GM19035 (cell line): ENCODE results near the gene TOMM7.
"Not testable (repeated sequence)": the region's sequence is repeated elsewhere in the genome, so short reads cannot be mapped to it uniquely, and the experiment has no call there.

Experiments used
- ATAC-seq: cut with Tn5 transposase; IDR thresholded peaks from one replicate; pipeline ENCODE4 v1.9.1; 2021; ENCODE audit not compliant: unreplicated experiment

TOMM7 gene

DNA sequence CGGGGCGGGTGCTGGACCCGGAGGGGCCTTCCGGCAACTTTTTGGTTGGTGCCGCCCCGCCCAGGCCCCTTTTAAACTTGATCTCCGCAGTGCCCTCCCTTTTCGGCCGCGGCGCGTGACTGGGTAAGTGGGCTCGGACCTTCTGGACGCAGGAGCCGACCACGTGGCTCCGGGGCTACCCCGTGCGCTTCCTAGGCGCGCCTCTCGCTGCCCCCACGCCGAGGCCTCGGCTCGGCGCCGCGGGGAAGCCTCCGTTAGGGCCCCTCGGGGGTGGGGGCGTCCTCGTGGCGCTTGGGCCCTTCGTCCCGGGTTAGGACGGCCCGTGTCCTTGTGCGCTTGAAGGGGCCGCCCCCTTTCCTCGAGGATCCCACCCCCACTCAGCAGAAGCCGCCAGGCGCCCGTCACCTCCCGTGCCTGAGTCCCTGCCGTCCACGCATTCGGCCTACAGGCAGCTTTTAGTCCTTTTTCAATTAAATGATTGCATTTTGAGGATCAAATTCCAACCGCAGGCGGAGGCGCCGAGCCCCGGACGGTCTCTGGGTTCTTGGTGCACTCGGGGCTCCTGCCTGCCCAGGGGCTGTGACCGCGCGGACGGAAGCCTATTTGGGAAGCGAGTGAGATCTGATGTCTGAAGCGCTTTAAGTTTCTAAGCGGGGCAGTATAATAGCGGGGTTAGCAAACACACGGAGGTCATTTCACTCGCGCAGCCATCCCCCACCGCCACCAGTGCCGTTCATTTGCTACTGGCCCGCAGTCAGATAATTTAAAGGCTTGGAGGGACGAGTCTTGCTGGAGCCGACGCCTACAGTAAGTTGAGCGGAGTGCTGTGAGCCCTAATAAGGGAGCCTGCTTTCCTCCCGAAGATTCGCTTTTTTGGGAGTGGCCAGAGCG is 31.8 kb upstream of the TOMM7 start:
- ATAC-seq: peak; percentile 84

DNA sequence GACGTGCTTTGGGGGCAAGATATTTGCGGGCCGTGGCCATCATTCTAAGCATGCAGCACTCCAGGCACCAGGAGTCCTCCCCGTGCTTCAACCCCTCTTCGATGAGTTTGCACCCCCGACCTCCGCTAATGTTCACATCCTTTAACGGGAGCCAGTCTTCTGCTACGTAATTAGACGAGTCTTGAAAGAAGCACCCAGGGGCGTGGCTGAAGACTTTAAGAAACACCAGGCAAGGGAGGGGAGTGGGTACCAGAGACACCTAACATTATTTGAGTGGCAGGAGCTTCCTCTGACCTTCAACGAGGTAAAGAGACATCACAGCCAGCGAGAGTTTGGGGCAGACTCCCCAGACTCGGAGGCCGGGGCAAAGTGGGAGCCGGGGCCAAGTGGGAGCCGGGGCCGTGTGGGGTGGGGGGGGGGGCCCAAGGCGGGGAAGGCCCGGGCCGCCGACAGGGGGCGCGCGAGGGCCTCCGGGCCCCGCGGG is 31.1 kb upstream of the TOMM7 start:
- peak; percentile 22 for ATAC-seq

DNA sequence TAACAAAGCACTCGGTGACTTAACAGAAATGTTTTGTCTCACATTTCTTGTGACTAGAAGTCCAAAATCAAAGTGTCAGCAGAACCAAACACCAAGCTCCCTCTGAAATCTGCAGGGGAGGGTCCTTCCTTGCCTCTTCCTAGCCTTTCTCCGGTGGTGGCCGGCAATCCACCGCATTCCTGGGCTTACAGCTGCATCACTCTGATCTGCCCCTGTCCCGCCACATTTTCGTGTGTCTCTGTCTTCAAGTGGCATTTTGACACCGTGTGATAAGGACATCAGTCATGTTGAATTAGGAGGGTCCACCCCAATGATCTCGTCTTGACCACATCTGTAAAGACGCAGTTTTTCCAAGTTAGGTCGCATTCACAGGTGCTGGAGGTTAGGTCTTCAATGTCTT is 30.5 kb upstream of the TOMM7 start:
- no peak for ATAC-seq

DNA sequence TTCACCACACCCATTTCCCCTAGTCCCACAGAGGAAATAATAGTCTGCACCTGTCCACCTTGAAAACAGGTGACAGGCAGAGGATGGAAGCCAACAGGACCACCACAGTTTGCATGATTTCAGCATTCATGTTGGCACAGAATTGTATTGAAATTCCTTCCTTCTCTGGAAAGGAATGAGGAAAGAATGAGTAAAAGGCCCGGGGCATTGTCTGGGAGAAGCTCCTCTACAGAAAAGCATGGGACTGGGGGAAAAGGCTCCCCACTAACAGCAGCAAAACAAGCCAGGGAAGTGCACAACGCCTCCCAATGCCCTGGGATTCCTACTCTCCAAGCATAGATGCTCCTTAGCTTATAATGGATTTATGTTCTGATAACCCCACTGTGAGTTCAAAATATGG is 28.5 kb upstream of the TOMM7 start:
- no peak for ATAC-seq

DNA sequence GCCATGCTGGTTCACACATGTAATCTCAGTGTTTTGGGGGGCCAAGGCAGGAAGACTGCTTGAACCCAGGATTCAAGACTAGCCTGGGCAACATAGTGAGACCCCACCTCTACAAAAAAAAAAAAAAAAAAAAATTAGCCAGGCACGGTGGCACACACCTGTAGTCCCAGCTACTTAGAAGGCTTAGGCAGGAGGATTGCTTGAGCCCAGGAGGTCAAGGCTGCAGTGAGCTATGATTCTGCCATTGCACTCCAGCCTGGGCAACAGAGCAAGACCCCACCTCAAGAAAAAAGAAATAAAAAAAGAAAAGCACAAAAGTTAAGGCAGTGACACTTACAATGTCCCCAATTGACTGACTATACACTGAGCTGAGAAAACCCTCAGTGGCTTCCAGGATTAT is 27.7 kb upstream of the TOMM7 start:
- ATAC-seq: not testable (repeated sequence)

DNA sequence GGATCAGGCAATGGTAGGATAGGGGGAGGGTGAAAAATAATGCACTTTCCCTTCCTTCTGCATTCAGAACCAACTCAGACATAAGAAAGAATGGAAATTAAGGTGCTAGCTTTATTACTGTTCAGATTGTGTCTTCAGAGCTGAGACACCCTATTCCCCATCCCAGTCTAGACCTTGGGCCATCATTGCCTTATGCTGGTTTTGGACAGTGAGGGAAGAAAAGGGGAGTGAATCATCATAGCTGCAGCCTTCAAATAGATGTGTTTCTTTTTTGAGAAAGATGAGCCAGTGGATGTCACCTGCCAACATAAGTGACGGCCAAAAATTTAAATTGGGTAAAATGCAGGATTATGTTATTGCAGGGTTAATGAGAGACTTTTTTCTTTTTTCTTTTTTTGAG is 27.0 kb upstream of the TOMM7 start:
- no peak for ATAC-seq

DNA sequence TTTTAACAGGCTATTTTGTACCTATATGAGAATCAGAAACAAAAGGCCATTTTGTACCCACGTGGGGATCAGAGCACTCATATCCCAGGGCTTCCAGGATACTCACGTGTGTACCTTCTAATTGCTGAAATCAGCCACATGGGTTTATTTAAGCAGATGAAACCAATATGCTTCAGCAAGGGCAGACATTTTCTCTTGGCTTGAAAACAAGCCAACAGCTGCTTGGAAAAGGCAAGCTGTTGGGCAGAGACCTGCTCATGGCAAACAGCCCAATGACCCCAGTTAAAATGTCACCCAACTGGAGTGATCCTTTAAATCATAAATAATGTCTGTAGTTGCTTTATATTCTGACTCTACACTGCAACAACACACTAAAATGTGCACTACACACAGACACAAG is 26.5 kb upstream of the TOMM7 start:
- ATAC-seq: no peak

DNA sequence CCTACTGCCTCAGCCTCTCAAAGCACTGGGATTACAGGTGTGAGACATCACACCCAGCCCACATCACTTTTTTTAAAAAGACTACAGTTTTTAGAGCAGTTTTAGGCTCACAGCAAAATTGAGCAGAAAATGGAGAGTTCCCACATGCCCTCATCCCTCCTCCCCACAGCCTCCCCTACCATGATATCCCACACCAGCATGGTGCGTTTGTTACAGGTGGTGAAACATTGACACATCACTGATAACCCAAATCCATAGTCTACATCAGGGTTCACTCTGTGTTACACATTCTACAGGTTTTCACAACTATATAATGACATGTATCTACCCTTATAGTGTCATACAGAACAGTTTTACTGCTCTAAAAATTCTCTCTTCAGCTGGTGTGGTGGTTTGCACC is 24.3 kb upstream of the TOMM7 start:
- ATAC-seq: no peak

DNA sequence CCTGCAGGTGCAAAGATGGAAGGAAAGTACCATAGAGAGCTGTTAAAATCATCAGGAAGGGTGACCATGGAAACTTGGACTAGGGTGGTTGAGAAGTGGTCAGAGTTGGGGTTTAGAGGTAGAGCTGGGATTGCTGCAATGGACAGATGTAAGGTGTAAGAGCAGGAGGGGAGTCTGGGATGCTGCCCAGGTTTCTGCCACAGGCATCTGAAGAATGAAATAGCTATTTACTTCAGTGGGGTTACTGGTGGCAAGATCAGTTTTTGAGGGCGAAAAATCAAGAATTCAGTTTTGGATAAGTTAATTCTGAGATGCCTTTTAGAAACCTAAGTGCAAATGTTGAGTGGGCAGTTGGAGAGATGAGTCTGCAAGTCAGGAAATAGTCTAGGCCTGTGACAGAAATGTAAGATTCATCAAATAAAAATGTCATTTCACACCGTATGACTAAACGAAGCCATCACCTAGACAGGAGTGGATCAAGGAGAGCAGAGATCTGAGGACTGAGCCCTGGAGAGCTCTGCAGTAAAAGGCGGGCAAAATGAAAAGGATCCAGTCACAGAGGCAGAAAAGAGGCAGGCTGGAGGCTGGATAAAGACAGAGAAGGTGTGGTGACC is 22.7 kb upstream of the TOMM7 start:
- ATAC-seq: no peak

DNA sequence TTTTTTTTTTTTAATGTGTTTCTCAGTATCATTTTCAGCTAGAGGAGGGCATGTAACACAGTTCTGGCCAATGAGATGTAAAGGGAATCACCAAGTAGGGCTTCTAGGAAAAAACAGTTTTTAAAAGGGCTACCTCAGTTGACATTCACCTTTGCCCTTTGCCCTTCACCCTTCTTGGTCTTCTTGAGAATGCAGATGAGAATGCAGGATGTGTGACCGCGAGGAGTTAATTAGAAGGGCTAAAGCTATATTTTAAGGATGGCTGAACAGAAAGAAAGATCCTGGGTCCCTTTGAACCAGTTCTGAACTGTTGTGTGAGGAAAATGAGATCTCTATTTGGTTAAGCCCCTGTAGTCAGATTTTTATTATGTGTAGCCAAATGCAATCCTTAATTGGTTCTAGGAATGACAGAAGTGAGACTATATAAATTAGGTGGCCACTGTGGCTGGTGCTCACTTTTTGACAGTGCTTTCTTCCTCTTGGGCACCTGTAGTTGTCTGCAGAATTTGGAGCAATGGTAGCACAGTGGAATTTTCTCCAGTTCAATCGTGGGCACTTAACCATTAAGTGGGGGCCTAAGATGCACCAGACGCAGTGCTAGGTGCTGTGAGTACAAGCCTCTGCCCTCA is 21.1 kb upstream of the TOMM7 start:
- ATAC-seq: no peak

DNA sequence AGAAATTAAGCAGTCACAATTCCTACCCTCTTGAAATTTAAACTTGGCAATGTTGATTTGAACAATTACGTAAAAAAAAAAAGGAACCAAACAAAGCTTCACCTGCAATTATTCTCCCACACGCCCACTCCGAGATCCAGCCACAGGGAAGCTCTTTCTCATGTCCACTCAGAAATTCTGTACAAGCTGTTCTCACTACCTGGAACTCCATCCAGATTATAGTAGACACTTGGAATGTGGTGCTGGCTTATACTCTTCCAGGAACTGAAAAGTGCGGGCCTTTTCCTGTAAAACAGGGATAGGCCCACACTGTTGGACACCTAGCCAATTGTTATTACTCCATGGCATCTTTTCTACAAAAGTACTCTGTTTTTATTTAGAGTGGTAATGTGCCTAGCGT is 20.3 kb upstream of the TOMM7 start:
- no peak for ATAC-seq

DNA sequence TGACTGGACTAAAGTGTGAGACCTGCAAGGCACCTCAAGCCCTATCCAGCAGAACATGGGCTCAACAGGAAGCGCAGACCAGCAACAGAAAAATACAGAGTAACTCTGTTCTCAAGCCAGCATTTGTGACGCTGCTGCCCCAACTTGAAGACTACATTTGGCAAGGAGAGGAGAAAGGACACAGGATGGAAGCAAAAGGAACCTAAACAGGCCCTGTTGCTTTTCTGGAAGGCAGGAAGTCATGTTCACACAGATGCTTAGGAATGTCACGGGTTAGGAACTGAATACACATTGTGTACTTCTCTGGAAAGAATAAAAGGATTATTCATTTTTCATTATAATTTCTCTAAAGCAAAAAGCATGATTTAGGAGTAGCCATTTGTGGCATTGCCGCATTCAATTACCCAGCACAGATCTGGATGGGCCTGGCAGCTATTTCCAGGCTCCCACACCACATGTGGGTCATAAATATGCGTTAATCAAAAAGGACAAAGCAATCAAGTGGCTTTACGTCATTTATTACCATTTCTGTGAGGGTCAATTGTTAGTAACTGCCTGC is 19.8 kb upstream of the TOMM7 start:
- ATAC-seq: no peak

DNA sequence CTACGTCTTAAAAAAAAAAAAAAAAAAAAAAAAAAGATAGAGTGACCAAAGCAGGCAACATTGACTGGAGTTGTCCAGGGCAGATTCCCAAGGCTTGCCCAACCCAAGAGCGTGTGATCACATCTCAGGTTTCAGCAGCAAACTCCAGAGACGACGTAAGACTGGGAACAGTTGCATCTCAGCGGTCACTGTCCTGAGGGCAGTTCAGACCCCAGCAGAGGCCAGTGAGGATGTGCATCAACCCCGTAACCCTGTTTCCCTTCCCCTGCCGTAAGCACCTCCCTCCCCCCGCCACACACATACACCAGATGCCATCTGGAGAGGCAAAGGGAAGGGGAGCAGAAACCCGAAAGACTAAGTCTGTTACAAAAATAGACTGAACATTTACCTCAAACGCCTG is 19.3 kb upstream of the TOMM7 start:
- ATAC-seq: no peak

DNA sequence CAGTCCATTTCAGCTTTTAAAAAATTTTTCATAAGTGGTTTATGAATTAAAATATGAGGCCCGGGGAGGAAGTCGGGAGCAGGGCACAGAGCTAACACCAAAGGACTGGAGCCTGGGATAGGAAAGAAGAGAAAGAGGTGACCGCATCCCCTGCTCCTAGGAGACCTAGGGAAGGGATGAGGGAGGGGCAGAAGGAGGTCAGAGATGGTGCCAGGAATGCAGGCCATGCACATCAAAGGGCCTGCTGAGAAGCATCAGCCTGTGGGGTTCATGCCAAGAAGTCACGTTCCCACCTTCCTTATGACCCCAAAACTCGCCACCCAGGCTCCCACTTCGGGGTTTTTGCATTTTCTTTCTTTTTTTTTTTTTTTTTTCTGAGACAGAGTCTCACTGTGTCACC is 14.7 kb upstream of the TOMM7 start:
- ATAC-seq: no peak

DNA sequence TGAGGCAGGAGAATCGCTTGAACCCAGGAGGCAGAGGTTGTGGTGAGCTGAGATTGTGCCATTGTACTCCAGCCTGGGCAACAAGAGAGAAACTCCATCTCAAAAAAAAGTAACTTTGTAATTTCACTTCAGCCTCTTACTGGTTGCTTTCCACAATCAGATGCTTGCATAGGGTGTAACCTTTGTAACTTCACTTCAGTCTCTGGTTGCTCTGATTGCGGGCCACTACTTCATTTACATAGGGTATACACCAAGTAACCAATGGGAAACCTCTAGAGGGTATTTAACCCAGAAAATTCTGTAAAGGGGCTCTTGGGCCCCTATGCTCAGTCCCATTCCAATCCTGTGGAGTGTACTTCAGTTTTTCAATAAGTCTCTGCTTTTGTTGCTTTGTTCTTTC is 13.9 kb upstream of the TOMM7 start:
- not testable (repeated sequence) for ATAC-seq

DNA sequence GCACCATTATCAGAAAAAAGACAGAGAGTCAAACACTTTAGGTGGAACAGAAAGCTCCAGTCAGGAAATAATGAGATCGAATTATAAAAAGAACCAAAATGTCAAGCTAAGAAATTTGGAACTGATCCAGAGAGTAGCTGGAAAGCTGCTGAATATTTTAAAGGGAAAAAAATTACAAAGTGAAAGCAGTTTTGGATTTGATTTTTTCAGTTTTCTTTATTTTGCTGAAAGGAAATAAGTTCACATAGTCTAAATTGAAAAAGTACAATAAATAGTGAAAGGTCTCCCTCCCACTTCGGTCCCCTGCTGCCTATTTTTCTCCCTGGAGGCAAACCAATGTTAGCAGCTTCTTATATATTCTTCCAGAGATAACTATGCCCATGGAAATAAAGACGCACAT is 11.3 kb upstream of the TOMM7 start:
- no peak for ATAC-seq

DNA sequence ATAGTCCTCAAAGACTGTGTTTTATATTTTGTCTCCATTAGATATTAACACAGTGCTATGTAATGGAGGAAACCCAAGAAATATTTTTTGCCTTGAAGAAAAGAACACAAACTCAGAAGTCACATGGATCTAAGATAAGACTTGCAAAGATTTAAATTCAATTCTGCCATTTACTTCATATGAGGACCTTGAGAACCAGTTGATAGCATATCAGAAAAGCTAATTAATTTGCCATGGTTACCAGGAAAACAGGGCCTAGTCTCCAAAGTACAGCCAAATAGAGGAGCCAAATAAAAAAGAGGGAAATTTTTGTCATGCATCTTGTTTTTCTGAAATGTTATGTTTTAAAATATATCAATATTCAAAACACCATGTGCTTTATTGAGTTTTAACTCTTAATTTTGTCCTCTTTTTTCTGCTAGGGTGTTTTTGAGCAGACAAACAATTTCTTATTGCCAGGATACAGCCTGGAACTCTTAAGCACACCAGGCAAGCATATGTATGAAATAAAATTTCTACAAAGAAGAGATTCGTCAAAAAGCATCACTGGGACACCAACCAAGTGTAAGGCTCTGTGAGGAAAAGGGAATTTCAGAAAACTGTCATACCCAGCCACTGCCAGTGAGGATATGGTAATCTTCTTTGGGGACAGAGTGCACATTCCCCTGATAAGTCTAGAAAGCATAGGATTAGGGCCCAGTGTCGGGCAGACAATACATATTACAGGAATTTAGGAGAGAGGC is 10.6 kb upstream of the TOMM7 start:
- ATAC-seq: no peak

DNA sequence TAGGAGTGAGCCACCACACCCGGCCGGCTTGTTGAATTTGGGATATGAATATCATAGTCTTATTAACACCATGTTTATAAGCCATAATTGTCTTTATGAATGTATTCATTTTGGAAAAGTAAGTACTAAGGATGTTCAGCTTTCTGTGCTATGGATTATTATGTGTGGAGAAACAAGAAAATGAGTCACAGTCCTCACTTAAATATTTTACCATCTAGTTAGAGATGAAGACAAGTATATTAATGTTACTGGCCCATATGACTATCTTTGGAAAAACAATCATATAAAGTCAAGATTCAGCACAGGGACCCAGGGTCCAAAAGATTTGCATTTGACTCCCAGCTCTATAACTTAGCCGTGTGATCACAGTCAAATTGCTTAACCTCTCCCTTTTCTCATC is 9.8 kb upstream of the TOMM7 start:
- no peak for ATAC-seq

DNA sequence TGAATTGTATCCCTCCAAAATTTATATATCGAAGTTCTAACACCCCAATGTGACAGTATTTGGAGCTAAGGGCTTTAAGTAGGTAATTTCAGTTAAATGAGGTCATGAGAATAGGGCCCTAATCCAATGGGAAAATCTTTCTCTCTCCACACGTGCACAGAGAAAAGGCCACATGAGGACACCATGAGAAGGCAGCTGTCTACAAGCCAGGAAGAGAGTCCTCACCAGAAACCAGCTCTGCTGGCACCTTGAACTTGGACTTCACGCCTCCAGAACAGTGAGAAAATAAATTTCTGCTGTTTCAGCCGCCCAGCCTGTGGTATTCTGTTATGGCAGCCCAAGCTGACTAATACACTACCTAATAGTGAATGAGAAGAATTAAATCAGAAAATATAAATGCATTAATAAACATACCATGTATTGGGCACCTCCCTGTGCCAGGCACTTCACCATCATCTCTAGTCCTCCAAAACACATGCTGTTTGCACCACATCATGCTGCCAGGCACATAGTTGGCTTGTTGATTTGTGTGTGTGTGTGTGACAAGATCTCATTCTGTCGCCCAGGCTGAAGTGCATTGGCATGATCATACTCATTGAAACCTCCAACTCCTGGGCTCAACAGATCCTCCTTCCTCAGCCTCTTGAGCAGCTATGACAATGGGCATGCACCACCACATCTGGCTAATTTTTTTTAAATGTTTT is 9.1 kb upstream of the TOMM7 start:
- ATAC-seq: no peak

DNA sequence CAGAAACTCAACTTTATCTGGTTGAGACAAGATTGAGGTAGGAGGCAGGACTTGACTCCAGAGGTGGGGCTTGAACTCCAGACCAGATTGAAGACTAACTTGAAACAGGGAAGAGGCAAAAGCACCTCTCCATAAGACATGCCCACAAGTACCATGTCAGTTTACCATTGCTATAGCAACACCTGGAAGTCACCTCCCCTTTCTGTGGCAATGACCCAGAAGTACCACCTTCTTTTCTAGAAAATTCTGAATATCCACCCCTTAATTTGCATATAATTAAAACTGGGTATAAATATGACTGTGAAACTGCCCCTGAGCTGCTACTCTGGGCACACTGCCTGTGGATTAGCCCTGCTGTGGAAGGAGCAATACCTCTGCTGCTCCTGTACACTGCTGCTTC is 4.9 kb upstream of the TOMM7 start:
- ATAC-seq: no peak
